ENCODE data around the gene OR7D2.
"Not testable (repeated sequence)": the region's sequence is repeated elsewhere in the genome, so short reads cannot be mapped to it uniquely, and the experiment has no call there.

Gene OR7D2

DNA sequence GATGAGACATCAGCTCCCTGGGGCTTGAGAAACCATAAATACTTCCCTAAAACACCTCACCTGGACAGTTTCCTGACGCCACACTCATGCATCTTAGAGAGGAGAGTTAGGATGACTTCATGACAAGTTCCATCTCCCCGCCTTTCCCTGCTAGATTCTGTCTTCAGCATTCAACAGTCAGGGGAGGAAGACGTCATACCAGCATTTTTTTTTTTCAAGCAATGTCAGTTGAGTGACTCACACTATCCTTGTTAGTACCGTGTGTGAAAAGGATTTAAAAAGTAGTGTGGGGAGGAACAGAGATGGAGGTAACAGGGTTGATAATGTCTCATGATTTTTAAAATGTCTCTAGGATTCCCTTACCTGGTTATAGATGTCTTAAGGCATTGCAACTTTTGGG is at the start of gene OR7D2:
Gene OR7D2 (plus strand): TSS at position 79 of the 400 bp plus-strand sequence. CDS start 6,803 bp downstream, outside the sequence.
- no peak for DNase-seq (ENCODE audit: low spot score)

- no peak for DNase-seq (ENCODE audit: low spot score)
These were observed 47.8 kb upstream of the OR7D2 start for GRCh38 chr19:9130965-9131364.

DNA sequence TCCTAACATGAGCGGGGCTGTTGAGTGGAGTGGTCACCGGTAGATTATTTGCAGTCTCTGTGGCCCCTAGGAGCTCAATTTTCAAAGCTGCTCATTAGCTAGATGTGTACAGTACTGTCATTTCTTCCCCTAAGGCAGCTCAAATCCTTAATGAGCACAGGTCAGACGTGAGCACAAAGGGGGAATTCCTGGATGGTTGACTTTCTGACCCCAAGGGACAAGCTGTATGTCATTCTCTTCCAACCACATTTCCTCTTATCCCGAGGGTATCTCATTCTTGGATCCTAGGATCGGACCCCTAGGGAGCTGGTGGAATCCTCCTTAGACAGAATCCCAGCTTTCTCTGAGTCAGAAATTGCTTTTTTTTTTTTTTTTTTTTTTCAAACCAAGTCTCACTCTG is 46.4 kb upstream of the OR7D2 start:
- no peak for DNase-seq (ENCODE audit: low spot score)

- no peak for DNase-seq (ENCODE audit: low spot score)
These were observed 39.1 kb upstream of the OR7D2 start for GRCh38 chr19:9139609-9140158.

DNA sequence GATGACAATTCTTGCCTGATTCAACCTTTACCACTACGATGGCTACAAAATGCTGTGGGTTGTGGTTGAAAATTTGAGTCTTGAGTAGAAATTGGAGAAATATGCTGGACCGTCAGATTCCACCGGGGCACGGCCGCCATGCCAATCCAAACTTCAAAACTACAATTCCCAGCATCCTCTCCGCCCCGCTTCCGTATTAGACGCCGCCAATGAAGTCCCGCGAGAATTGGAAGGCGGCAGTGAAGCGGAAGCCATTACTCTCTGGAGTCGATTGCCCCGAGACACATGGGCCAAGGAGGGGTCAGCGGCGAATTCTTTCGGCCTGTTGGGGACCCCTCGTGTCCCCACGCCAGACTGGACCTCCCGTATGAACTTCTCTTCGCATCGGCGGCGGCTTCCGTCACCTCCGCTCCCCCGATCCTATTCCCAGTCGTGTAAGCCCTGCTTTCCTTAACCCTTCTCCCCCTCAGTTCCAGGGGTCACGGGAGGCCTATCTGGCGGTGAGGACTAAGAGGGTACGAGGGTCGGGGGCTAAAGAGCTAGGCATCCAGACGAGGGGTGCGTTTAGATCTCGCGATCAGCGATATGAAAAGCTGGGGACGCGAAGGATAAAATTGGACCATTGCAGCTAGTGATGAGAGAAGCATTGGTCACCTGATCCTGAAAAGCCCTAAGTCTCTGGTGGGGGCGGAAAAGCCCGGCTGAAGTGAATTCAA is 38.5 kb upstream of the OR7D2 start, which contains the start of gene ZNF317:
Gene ZNF317 (plus strand): TSS at position 239 of the 716 bp plus-strand sequence. CDS start 15,620 bp downstream, outside the sequence.
- peak; percentile 70 for DNase-seq (ENCODE audit: low spot score)

DNA sequence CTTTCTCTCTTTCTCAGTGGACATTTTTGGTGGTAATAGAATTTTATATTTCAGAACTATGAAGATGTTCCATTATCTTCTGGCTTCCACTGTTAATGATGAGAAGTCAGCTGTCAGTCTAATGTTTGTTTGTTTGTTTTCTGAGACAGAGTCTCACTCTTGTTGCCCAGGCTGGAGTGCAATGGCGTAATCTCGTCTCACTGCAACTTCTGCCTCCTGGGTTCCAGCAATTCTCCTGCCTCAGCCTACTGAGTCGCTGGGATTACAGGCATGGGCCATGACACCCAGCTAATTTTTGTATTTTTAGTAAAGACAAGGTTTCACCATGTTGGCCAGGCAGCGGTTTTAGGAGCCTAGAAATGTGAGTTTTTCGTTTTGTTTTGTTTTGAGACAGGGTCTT is 33.9 kb upstream of the OR7D2 start:
- no peak for DNase-seq (ENCODE audit: low spot score)

- no peak for DNase-seq (ENCODE audit: low spot score)
These were observed 31.9 kb upstream of the OR7D2 start for GRCh38 chr19:9146882-9147281.

DNA sequence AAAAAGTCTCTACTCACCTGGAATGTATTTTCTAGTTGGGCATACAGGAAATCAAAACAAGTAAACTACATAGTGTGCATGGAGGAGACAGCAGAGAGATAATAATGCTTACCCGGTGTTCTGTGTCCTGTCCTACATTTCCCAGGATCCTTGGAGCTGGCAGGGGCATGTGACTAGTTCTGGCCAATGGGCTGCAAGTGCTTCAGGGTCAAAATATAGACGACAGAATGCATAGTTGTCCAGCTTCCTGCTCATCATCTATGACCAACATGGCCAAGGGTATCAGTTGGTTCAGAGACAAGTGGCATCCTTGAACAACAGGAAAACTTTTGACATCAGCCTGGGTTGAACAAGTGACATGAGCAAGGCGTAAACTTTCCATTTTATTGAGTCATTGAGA is 30.1 kb upstream of the OR7D2 start:
- DNase-seq (ENCODE audit: low spot score), result no peak

GRCh38 chr19:9149997-9150396 is 28.8 kb upstream of the OR7D2 start:
- no peak for DNase-seq (ENCODE audit: low spot score)

- DNase-seq (ENCODE audit: low spot score), result no peak
These were observed 28.1 kb upstream of the OR7D2 start for GRCh38 chr19:9150650-9151049.

DNA sequence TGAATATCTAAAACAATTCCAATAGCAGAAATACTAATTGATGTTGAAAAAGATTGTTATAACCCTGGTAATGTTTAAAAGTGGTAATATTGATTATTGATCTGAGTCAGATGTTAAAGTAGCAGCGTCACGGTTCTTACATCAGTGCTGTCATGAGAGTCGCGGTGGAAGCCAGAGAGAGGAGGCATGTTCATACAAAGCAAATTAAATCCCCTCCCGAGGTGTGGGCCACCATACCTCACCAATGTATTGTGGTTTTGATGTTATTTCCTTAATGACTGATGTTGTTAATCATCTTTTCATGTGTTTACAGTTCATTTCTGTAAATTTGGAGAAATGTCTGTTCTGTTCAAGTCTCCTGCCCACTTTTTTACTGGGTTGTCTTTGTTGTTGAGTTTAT is 27.4 kb upstream of the OR7D2 start:
- DNase-seq (ENCODE audit: low spot score), result no peak

- DNase-seq (ENCODE audit: low spot score), result no peak
These were observed 23.2 kb upstream of the OR7D2 start for GRCh38 chr19:9155591-9155990.

- no peak for DNase-seq (ENCODE audit: low spot score)
These were observed 22.5 kb upstream of the OR7D2 start for GRCh38 chr19:9156304-9156703.

DNA sequence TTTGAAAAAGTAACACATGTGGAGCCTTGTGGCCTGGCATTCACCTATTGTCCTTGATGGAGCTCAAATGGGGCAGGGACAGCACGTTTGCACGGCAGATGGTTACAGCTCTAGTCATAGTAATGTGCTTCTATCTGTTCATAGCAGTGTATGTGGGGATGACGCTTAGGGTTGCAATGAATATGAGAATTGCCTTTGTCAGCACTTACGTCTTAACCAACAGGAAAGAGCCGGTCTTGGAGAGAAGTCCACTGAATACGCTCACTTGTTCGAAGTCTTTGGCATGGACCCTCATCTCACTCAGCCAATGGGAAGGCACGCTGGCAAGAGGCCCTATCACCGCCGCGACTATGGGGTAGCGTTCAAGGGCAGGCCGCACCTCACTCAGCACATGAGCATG is 18.9 kb upstream of the OR7D2 start:
- no peak for DNase-seq (ENCODE audit: low spot score)

GRCh38 chr19:9161427-9161826 is 17.4 kb upstream of the OR7D2 start:
- DNase-seq (ENCODE audit: low spot score), result no peak

GRCh38 chr19:9165261-9165660 is 13.5 kb upstream of the OR7D2 start:
- no peak for DNase-seq (ENCODE audit: low spot score)

DNA sequence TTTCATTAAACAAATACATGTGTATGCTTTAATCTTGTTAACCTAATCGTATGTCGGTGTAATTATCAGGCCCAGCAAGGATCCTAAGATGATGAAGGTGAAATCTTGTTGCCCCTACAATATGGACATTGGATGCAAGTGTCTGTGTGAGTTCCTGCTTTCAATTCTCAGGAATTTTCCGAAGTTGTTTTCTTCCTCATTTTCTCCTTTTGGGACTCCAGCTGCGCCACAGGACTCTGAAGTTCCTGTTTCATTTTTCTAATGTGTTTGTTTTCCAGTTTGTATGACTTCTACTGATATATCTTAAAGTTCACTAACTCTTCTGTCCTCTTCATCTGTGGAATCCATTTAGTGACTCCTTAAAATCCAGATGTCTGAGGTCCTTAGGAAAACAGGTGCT is 11.9 kb upstream of the OR7D2 start:
- DNase-seq (ENCODE audit: low spot score), result no peak

DNA sequence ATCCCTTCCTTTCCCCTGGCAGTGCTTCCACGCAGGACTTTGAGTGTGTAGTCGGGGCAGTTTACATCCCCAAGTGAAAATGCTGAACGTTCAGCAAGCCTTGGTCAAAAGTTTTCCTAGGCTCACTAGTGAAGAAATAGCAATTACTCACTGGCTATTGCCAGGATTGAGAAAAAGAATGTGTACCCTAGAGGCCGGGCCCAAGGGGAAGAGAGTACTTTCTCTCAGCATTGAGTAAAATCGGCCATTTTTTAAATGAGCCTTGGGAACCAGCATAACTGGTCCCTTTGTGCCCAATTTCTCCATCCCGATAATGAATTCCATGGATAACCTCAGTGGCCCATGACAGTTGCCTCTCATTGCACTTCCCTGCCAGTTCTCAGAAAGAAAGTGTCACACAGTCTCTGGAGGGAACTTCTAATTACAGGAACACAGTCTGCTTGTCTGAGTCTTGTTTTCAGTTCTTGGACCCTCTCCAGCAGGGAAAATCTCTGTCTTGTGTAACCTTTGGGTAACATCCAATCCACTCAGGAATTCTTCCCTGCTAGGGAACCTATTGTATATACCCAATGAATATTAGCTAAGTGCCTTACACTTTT is 7.3 kb upstream of the OR7D2 start:
- DNase-seq (ENCODE audit: low spot score), result no peak

DNA sequence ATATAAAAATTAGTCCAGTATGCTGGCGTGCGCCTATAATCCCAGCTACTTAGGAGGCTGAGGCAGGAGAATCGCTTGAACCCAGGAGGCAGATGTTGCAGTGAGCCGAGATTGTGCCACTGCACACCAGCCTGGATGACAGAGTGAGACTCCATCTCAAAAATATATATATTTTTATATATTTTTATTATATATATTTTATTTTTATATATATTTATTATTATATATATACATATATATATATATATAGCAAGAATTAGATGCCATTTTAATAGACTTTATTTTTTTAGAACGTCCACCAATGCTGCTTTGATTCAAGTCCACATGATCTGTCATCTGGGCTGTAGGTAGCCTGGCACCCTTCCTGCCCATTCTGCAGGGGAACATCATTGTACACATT is 3.5 kb upstream of the OR7D2 start:
- DNase-seq (ENCODE audit: low spot score), result no peak

- DNase-seq (ENCODE audit: low spot score), result no peak
These were observed 4.2 kb downstream of the OR7D2 start for GRCh38 chr19:9183000-9183399.

GRCh38 chr19:9187191-9187590 is 8.4 kb downstream of the OR7D2 start:
- DNase-seq (ENCODE audit: low spot score), result no peak

GRCh38 chr19:9189535-9189934 is 10.8 kb downstream of the OR7D2 start:
- DNase-seq (ENCODE audit: low spot score), result no peak

GRCh38 chr19:9198044-9198443 is 19.3 kb downstream of the OR7D2 start:
- DNase-seq (ENCODE audit: low spot score), result not testable (repeated sequence)
